HG02970 (cell line): ENCODE measurements around the gene LOX.

Experiments
- ATAC-seq: cut with Tn5 transposase; IDR thresholded peaks from one replicate; pipeline ENCODE4 v1.9.1; 2021; ENCODE audit warnings: mild to moderate bottlenecking, moderate library complexity, moderate number of reproducible peaks; ENCODE audit not compliant: unreplicated experiment, low FRiP score

The LOX gene

GRCh38 chr5:122078116-122079110 lies at the start of gene LOX:
TSS of gene LOX (minus strand) at chr5:122078259. CDS start at chr5:122077985, 274 bp downstream.
- ATAC-seq: no peak

- ATAC-seq: no peak
Measured at GRCh38 chr5:122126756-122127321, 48.8 kb upstream of the LOX start.

GRCh38 chr5:122126177-122126755 lies 48.2 kb upstream of the LOX start:
- no peak for ATAC-seq

- ATAC-seq: no peak
Measured at GRCh38 chr5:122124766-122125165, 46.7 kb upstream of the LOX start.

- ATAC-seq: no peak
Measured at GRCh38 chr5:122121479-122122465, 43.7 kb upstream of the LOX start.

- ATAC-seq: no peak
Measured at GRCh38 chr5:122120957-122121356, 42.9 kb upstream of the LOX start.

GRCh38 chr5:122120493-122120892 lies 42.4 kb upstream of the LOX start:
- no peak for ATAC-seq

- ATAC-seq: no peak
Measured at GRCh38 chr5:122119205-122119604, 41.1 kb upstream of the LOX start.

- no peak for ATAC-seq
Measured at GRCh38 chr5:122118356-122118948, 40.4 kb upstream of the LOX start.

- ATAC-seq: no peak
Measured at GRCh38 chr5:122114501-122114900, 36.4 kb upstream of the LOX start.

GRCh38 chr5:122112733-122113558 lies 34.9 kb upstream of the LOX start:
- no peak for ATAC-seq

GRCh38 chr5:122112063-122112462 lies 34.0 kb upstream of the LOX start:
- ATAC-seq: no peak

- no peak for ATAC-seq
Measured at GRCh38 chr5:122111460-122111859, 33.4 kb upstream of the LOX start.

GRCh38 chr5:122110987-122111386 lies 32.9 kb upstream of the LOX start:
- ATAC-seq: no peak

GRCh38 chr5:122107016-122107415 lies 29.0 kb upstream of the LOX start:
- no peak for ATAC-seq

- no peak for ATAC-seq
Measured at GRCh38 chr5:122105909-122106308, 27.9 kb upstream of the LOX start.

- no peak for ATAC-seq
Measured at GRCh38 chr5:122102825-122103224, 24.8 kb upstream of the LOX start.

- no peak for ATAC-seq
Measured at GRCh38 chr5:122101636-122102285, 23.7 kb upstream of the LOX start.
